Mesenchymal stem cell (in vitro differentiated cells and primary cell): Measurements from ENCODE around the gene RABIF. TPM values are rescaled to one million over a fixed set of nuclear protein-coding genes. Genes with fewer than 3 reads are reported as not detected.
"Not testable (repeated sequence)": the region's sequence is repeated elsewhere in the genome, so short reads cannot be mapped to it uniquely, and the experiment has no call there.

Experiments
- DNase-seq: peaks from one replicate; pipeline ENCODE4 v3.0.0-alpha.2; 2013
- H2AFZ ChIP-seq: one replicate; pipeline ENCODE4 v1.6.1; 2013; ENCODE audit warnings: low read depth, mild to moderate bottlenecking, control low read depth, inconsistent platforms, low read length, moderate library complexity
- H2AK5ac ChIP-seq: 2 replicates; pipeline ENCODE4 v1.6.1; 2013; ENCODE audit warnings: low read length, moderate library complexity, mild to moderate bottlenecking, inconsistent platforms; ENCODE audit not compliant: severe bottlenecking
- H2BK120ac ChIP-seq: one replicate; pipeline ENCODE4 v1.6.1; 2013; ENCODE audit warnings: low read depth, mild to moderate bottlenecking, inconsistent platforms, low read length, moderate library complexity
- H2BK12ac ChIP-seq, 2 experiments: one replicate each; pipeline ENCODE4 v1.6.1; 2013; ENCODE audit warnings: inconsistent platforms in 2 of 2, low read length in 2 of 2, mild to moderate bottlenecking in 2 of 2, moderate library complexity in 2 of 2, control low read depth in 1 of 2
- H2BK15ac ChIP-seq: one replicate; pipeline ENCODE4 v1.6.1; 2013; ENCODE audit warnings: mild to moderate bottlenecking, low read depth, inconsistent platforms; ENCODE audit not compliant: poor library complexity, severe bottlenecking
- H2BK5ac ChIP-seq: 2 replicates; pipeline ENCODE4 v1.6.1; 2013; ENCODE audit warnings: low read depth, mild to moderate bottlenecking, low read length, control low read depth, inconsistent platforms; ENCODE audit not compliant: poor library complexity, severe bottlenecking
- H3K14ac ChIP-seq, 2 experiments: one replicate each; pipeline ENCODE4 v1.6.1; 2013; ENCODE audit warnings: inconsistent platforms in 2 of 2, low read length in 2 of 2, control low read depth in 1 of 2, mild to moderate bottlenecking in 1 of 2, moderate library complexity in 1 of 2
- H3K18ac ChIP-seq, 2 experiments: one replicate each; pipeline ENCODE4 v1.6.1; 2013; ENCODE audit warnings: inconsistent platforms in 2 of 2, low read length in 2 of 2, control low read depth in 1 of 2, low read depth in 1 of 2, mild to moderate bottlenecking in 1 of 2
- H3K23ac ChIP-seq, 2 experiments: one replicate each; pipeline ENCODE4 v1.6.1; 2013; ENCODE audit warnings: inconsistent platforms in 2 of 2, low read length in 2 of 2, mild to moderate bottlenecking in 2 of 2, moderate library complexity in 2 of 2, control low read depth in 1 of 2
- H3K27ac ChIP-seq: 2 replicates; pipeline ENCODE4 v1.5.1; 2013; ENCODE audit warnings: mild to moderate bottlenecking, moderate library complexity, low read length, control low read depth, inconsistent platforms; ENCODE audit not compliant: poor library complexity, severe bottlenecking
- H3K27me3 ChIP-seq, 2 experiments: 2 replicates each; pipeline versions ENCODE4 v1.6.1 to v1.7.0; 2013; ENCODE audit warnings: low read length in 2 of 2, mild to moderate bottlenecking in 2 of 2, moderate library complexity in 2 of 2, control low read depth in 1 of 2, inconsistent platforms in 1 of 2; ENCODE audit not compliant: control insufficient read depth in 1 of 2, insufficient read depth in 1 of 2
- H3K36me3 ChIP-seq, 2 experiments: 2 replicates each; pipeline versions ENCODE4 v1.6.1 to v1.7.0; 2013; ENCODE audit warnings: low read length in 2 of 2, control low read depth in 1 of 2, inconsistent platforms in 1 of 2, low read depth in 1 of 2, mild to moderate bottlenecking in 1 of 2; ENCODE audit not compliant: insufficient read depth in 2 of 2, control insufficient read depth in 1 of 2
- H3K4ac ChIP-seq, 2 experiments: one replicate each; pipeline ENCODE4 v1.6.1; 2013; ENCODE audit warnings: inconsistent platforms in 2 of 2, low read length in 2 of 2, mild to moderate bottlenecking in 2 of 2, moderate library complexity in 2 of 2, control low read depth in 1 of 2, low read depth in 1 of 2
- H3K4me1 ChIP-seq: 2 replicates; pipeline ENCODE4 v1.6.1; 2013; ENCODE audit warnings: low read depth, low read length, control low read depth; ENCODE audit not compliant: control insufficient read depth, insufficient read depth
- H3K4me2 ChIP-seq: 2 replicates; pipeline ENCODE4 v1.6.1; 2013; ENCODE audit warnings: low read length, mild to moderate bottlenecking, inconsistent platforms; ENCODE audit not compliant: poor library complexity, severe bottlenecking
- H3K4me3 ChIP-seq, 2 experiments: 2 replicates each; pipeline versions ENCODE4 v1.5.1 to v1.7.0; 2013; ENCODE audit warnings: low read length in 2 of 2, mild to moderate bottlenecking in 2 of 2, control low read depth in 1 of 2, low read depth in 1 of 2; ENCODE audit not compliant: insufficient read depth in 1 of 2
- H3K79me1 ChIP-seq: replicated peaks from 2 replicates; pipeline ENCODE4 v1.6.1; 2013; ENCODE audit warnings: mild to moderate bottlenecking, control low read depth, low read length, inconsistent platforms; ENCODE audit not compliant: poor library complexity, severe bottlenecking
- H3K9ac ChIP-seq: 2 replicates; pipeline ENCODE4 v1.7.0; 2013; ENCODE audit warnings: mild to moderate bottlenecking, low read length, moderate library complexity
- H3K9me3 ChIP-seq: 2 replicates; pipeline ENCODE4 v1.7.0; 2013; ENCODE audit warnings: mild to moderate bottlenecking, low read length; ENCODE audit not compliant: control insufficient read depth
- H4K8ac ChIP-seq: one replicate; pipeline ENCODE4 v1.6.1; 2013; ENCODE audit warnings: inconsistent platforms, mild to moderate bottlenecking, low read length, moderate library complexity
- H4K91ac ChIP-seq: one replicate; pipeline ENCODE4 v1.6.1; 2013; ENCODE audit warnings: mild to moderate bottlenecking, low read length, inconsistent platforms
- WGBS: methylation state at CpG from one replicate; pipeline ENCODE4 v1.1.7; 2013; ENCODE audit warnings: mixed read lengths; 5-methylcytosine and 5-hydroxymethylcytosine counted together
- small RNA-seq: library from polyadenylated mRNA; stranded (forward); fragments of <200 nt; extraction: miRNeasy Mini kit (QIAGEN cat#:217004); gene quantifications from one replicate; pipeline ENCODE3, GENCODE V24; 2013; ENCODE audit warnings: low read depth

Gene RABIF

GRCh38 chr1:202829223-202829622, 59.7 kb downstream of the RABIF start:
- H3K27ac ChIP-seq, H3K4me1 ChIP-seq, H4K8ac ChIP-seq, H3K79me1 ChIP-seq, H3K18ac ChIP-seq, H3K9ac ChIP-seq, H2BK12ac ChIP-seq, H2BK120ac ChIP-seq, H3K36me3 ChIP-seq, H2BK5ac ChIP-seq, H3K4me2 ChIP-seq, DNase-seq, H3K14ac ChIP-seq, H3K23ac ChIP-seq, H3K9me3 ChIP-seq, H4K91ac ChIP-seq, H2AFZ ChIP-seq, H3K4ac ChIP-seq, H3K4me3 ChIP-seq, H2BK15ac ChIP-seq, H2AK5ac ChIP-seq: not testable (repeated sequence)
- peaks cover 22 to 43% of the 10 kb centered on the region in 2 experiments for H3K27me3 ChIP-seq
- WGBS, result 92% methylated on average over 8 of the region's 9 CpGs

Small RNAs within 50 kb of the gene (small RNA-seq; reads per million reads assigned to genes)
- gene RF00019, result not detected
